ENCODE results near the gene ARHGEF7.

The ARHGEF7 gene

DNA sequence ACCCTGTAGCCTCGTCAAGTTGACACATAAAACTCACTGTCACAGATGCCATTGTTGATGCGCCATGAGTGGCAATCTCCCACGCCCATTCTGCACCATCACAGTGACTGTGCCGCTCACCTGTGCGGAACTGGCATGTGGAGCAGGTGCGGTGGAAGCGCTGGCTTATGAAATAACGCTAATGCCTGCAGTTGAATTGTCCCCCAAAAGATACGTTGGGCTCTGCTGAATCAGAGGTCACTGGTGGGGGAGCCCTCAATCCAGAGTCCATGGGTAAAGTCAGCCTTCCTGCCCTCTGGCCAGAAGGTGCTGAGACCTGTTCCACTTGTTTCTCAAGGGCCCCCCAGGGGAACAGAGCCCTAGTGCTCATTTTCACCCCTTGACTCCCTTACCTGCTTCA is 2.9 kb upstream of the ARHGEF7 start:
- no peak for DNase-seq

- DNase-seq, result peak; percentile 71
Measured at GRCh38 chr13:111114362-111115060, 599 bp upstream of the ARHGEF7 start.

GRCh38 chr13:111115965-111116521 is 933 bp downstream of the ARHGEF7 start:
- peak; percentile 83 for DNase-seq

DNA sequence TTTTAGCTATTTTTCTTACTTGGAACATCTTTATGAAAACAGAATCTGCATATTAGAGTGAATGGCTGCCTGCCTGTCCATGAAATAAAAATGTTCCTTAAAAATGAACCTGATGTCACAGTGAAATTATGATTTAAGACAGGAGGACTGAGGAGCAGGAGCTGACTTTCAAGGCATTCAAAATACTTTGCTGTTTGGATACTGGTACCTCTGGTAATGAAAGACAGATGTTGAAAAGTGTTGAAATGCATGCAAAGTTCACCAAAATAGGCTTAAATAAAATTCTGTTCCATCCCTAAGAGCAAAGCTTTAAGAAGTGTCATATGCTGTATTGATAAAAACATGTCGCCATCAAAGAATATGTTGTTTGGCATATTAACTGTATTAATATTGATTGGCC is 1.7 kb downstream of the ARHGEF7 start:
- DNase-seq, result no peak

DNA sequence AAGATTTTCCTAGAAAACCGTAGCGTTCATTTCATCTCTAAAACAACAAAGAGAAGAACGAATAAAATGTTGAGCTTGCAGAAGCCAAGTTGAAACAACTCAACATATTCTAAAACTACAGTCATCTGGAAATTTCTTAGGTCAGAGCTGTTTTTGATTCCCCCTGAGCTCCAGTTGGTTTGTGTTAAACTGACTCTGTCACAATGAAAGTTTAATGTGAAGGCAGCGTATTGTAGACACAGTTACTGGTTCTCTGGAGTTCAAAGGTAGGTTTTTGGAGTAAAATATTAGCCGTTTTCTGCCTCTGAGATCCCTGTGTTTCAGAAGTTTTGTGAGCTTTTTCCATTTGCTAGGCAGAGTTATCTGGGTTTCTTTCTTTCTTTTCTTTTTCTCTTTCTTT is 2.2 kb downstream of the ARHGEF7 start:
- DNase-seq, result no peak

GRCh38 chr13:111117961-111118360 is 2.9 kb downstream of the ARHGEF7 start:
- no peak for DNase-seq

GRCh38 chr13:111118898-111119607 is 3.9 kb downstream of the ARHGEF7 start:
- no peak for DNase-seq

GRCh38 chr13:111119966-111120365 is 4.9 kb downstream of the ARHGEF7 start:
- no peak for DNase-seq

- no peak for DNase-seq
Measured at GRCh38 chr13:111120422-111120821, 5.3 kb downstream of the ARHGEF7 start.

- no peak for DNase-seq
Measured at GRCh38 chr13:111120913-111121312, 5.8 kb downstream of the ARHGEF7 start.

GRCh38 chr13:111121506-111121905 is 6.4 kb downstream of the ARHGEF7 start:
- DNase-seq, result no peak

GRCh38 chr13:111122056-111122455 is 6.9 kb downstream of the ARHGEF7 start:
- no peak for DNase-seq

DNA sequence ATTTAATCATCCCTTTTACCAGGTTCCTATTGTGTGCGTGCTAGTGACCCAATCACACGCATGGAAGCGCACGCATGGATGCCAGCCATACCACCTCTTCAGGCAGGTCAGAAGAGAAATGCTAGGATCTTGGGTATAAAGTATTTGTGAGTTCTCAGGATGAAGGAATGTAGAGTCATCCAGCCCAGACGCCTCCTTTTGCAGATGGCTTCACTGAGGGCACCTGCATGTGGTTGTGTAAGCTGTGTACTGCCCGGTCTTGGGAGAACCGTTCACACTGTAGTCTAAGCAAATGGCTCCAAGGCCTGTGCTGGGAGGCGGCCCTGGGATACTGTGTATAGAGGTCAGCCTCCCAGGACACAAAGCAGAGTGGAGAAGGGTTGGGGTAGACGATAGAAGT is 7.5 kb downstream of the ARHGEF7 start:
- no peak for DNase-seq

DNA sequence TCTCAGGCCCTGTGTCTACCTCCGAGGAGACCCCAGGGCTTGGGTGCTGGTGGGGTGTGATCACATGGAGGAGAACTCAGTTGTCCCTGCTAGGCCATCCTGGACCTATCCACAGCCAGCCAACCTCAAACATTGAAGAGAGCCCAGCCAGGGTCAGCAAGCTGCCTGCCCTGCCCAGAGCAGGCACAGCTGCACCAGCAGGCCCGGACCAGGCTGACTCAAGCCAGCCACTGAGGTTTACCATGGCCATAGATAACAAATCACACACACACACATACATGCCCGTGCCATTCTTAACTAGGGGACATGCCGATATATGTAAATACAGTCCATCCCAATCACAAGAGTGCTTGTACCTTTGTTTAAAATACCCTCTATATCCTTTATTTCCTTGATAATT is 8.1 kb downstream of the ARHGEF7 start:
- no peak for DNase-seq

DNA sequence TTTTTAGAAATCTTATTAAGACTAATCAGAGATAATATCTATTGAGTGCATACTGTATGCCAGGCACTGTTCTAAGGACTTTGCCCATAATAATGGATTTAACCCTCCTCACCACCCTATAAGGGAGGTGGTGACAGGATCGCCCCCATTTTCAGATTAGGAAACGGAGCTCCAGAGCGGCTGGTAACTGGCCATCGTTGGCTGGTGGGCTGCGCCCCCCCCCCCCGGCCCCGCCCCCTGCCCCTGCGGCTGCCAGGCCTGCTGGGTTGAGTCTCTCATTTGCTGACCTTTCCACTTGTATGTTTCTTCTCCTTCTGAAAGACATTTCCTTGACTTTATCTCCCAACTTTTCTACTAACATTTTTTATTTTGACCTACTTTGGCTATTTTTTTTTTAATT is 8.5 kb downstream of the ARHGEF7 start:
- no peak for DNase-seq

DNA sequence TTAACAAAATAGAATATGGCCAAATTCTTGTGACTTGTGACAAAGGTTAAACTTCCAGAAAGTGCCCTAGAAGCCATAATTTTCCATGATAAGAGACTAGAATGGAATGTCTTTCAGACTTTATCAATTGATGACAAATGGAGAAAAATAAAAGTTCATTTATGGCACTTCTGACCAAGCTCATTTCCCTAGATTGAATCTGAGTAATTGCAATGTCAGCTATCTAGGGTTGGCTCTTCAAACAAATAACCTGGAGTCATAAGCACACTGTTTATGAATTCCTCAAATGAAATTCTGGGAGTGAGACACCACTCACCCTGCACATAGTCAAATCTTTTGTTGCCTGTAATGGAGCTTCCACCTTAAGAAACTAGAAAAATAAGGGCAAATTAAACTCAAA is 11.4 kb downstream of the ARHGEF7 start:
- no peak for DNase-seq

DNA sequence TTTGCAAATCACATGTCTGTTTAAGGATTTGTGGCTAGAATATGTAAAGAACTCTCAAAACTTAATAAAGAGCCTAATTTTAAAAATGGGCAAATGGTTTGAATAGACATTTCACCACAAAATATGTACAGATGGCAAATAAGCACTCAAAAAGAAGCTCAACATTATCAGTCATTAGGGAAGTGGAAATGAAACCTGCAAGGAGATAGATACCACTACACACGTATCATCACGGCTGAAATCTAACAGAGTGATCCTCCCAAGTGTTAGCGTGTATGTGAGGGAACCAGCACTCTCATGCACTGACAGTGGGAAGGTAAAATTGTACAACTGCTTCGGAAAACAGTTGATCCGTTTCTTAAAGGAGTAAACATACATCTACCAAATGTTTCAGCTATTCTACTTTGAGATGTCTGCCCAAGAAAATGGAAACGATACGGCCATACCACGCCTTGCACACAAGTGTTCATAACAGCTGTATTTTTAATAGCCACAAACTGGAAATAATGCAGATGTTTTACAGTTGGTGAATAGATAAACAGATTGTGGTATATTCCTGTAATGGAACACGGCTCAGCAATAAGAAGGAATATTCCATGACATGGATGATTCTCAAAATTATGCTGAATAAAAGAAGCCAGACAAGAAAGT is 14.5 kb downstream of the ARHGEF7 start:
- no peak for DNase-seq

DNA sequence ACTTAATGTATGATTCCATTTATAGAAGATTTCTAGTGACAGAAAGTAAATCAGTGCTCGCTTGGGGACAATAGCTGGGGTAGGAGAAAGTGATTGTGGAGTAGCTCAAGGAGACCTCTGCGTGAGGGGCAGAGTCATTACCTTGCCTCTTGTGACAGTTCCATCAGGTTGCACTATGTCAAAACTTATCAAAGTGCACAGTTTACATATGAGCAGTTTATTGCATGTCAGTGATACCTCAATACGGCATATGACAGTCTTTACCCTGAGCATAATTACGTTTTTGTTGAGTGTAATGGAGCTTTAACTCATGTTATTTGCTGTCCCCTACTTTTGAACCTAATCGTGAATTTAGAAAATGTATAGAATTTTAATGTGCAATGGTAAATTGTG is 15.0 kb downstream of the ARHGEF7 start:
- no peak for DNase-seq

DNA sequence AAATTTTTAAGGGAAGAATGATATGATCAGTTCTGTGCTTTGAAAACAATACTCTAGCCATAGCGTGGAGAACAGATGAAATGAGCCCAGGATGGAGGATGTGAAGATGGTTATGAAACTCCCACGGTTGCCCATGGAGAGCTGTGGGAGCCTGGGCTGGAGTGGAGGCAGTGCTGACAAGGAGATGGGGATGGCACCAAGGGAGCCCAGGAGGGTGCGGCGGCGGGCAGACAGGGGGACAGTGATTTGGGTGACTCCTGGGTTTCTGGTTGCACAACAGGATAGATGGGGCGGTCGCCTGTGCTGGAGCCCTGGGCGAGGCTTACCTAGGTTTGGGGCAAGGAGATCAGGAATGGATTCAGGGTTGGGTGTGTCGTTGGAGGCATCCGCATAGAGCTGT is 15.9 kb downstream of the ARHGEF7 start:
- DNase-seq, result no peak

DNA sequence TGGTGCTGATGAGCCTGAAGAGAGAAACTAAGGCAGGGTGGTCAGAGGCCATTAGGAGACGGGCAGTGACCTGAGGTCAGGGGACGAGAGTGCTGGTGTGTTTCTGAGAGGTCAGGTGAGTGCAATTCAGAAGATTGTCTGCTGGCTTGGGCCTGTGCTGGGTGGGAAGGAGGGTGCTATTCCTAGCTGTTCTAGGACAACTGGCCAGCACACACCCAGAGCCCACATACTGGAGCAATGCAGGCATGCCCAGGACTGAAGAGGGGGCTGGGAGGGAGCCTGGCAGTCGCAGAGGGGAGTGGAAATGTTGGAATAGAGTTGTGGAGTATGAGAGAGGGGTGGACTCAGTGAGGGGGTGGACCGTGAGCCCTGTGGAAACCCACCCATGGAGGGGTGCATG is 16.5 kb downstream of the ARHGEF7 start:
- DNase-seq, result no peak

DNA sequence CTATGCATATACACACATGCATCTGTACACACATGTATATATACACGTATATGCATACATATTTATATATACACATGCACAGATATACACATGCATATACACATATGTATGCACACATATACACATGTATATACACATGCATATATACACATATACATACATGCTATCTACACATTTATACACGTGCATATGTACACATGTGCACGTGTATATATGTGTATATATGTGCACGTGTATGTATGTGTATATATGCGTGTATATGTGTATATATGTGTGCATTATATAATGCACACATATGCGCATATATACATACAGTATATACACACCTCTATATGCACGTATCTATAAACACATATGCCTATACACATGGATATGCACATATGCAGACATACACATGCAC is 17.8 kb downstream of the ARHGEF7 start:
- no peak for DNase-seq

DNA sequence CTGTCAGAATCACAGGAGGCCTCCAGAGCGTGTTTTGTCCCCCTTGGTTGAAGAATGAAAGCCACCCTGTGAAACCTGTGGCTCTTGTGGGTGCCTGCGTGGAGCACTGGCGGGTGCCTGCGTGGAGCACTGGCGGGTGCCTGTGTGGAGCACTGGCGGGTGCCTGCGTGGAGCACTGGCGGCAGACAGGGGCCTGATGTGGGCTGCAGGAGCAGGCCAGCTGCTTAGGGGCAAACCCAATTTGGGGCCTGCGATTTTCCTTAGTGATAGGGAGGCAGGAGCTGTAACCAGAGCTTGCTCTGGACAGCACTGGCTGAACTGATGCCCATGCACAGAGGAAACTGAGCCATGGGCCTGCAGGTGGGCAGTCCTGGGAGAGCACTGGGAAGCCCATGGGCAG is 24.3 kb downstream of the ARHGEF7 start:
- no peak for DNase-seq

GRCh38 chr13:111139873-111140561 is 24.9 kb downstream of the ARHGEF7 start:
- DNase-seq, result no peak
